HG03565 (cell line): ENCODE measurements around the gene THRB.
"Not testable (repeated sequence)": the region's sequence is repeated elsewhere in the genome, so short reads cannot be mapped to it uniquely, and the experiment has no call there.

ENCODE experiments used
- ATAC-seq: cut with Tn5 transposase; IDR thresholded peaks from one replicate; pipeline ENCODE4 v1.9.1; 2021; ENCODE audit warnings: mild to moderate bottlenecking, moderate library complexity; ENCODE audit not compliant: unreplicated experiment

Gene THRB

DNA sequence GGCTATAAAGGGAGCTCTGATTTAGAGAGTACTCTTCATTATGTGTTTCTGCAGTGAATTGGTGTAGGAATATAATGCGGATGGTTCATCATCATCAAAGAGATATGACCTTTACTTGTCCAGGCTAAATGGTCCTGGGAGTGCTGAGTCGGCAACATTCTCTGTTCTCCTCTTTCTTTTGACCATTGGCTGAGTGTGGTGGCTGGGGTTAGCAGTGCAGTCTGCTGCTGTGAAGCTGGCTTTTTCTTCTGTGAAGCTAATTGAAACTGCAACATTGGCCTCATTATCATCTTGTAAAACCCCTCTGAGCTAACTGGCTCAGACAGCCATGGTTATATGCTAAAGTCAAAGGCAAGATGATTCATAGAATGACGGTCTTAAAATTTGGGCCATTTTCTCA is 83.8 kb downstream of the THRB start:
- ATAC-seq = no peak

DNA sequence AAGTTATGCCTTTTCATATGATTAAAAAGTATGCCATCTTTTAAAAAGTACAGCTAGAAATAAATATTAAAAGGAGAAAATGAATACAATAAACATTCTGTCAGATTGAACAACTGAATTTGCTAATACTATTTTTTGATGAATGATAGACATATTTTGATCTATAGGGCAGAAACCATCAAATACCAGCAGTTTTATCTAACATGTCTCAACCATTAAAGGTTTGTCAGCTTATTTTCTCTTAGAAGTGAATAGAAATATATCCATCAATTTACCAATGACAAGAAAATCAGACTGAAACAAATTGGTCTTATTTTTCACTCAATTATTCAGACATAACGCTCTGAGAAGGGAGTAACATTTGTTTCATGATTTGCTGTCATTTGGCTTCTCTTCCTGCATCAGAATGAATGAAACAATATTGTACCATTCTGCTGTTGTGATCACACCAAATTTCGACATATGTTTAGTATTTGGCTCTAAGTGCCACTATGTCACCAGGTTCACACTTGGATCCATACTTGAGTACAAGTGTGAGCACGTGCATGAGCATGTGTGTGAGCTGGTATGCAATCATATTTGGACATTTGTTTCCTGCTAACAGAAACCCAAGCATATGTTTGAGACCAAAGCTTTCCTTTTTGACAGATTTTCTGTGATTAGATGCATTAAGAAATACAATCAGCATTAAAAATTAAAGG is 86.5 kb downstream of the THRB start:
- ATAC-seq = no peak

- no peak for ATAC-seq
Observed at GRCh38 chr3:24406900-24407299, 87.8 kb downstream of the THRB start.

- ATAC-seq = no peak
Observed at GRCh38 chr3:24405057-24405456, 89.6 kb downstream of the THRB start.

DNA sequence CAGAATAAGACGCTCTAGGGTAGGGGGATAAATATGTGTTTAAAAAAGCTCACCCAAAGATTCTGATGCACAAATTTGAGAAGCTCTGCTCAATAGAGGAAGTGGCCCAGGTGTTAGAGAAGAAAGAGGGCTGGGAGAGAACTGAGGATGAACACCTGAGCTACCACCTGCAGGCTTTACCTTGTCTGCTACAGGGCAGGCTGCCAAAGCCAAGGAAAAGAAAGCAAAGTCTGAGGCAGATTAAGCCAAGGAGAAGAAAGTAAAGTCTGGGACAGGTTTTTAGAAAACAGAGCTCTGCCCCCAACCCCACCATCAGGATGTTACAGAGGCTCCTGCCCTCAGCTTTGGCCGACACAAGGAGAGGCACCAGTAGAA is 92.9 kb downstream of the THRB start:
- no peak for ATAC-seq

- ATAC-seq = no peak
Observed at GRCh38 chr3:24401090-24401810, 93.4 kb downstream of the THRB start.

GRCh38 chr3:24400450-24400849 is 94.2 kb downstream of the THRB start:
- no peak for ATAC-seq

- ATAC-seq = no peak
Observed at GRCh38 chr3:24400015-24400414, 94.6 kb downstream of the THRB start.

GRCh38 chr3:24399614-24400013 is 95.0 kb downstream of the THRB start:
- ATAC-seq = no peak

GRCh38 chr3:24398712-24399111 is 95.9 kb downstream of the THRB start:
- not testable (repeated sequence) for ATAC-seq

GRCh38 chr3:24396338-24396737 is 98.3 kb downstream of the THRB start:
- no peak for ATAC-seq

- no peak for ATAC-seq
Observed at GRCh38 chr3:24394754-24395153, 99.9 kb downstream of the THRB start.

GRCh38 chr3:24393316-24393715 is 101.3 kb downstream of the THRB start:
- ATAC-seq = no peak

DNA sequence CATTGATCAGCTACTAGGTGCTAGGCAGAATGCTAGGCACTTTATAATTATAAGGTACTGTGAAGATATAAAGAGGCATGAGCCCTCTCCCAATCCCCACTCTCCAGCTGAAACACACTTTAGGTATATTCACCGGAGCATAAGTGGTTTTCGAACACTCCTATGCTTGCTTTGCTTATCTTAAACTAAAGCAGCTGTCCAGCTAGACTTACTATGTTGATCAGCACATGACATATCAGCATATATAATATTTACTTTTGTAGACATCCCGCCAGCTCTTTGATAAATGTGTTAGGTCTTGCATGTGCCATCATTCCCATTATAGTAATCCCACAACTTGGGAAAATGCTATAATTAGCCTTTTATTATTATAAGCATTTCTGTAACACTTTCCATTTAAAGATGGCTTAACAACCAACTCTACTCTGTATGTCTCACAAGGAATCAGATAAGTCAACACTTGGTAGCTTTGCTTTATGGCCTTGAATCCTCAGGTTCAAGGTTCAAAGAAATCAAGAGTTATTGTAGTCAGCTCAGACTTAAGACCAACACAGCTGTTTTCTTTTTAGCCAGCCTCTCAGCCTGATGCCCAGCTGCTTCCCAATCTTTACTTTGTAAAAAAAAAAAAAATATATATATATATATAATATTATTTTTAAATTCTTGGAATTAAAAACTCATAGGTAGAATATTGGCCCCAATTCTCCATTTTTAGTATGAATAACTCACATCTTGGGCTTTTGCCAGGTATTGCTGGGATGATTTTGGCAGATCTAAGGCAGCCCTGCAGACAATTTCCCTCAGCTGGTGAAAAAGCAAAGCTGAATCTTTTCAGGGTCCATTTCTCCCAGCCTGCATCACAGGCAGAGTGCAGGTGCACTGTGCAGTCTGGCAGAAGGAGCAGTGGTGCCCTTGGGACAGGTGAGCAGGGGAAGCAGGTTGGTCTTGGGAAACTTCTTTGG is 104.2 kb downstream of the THRB start:
- ATAC-seq = no peak

DNA sequence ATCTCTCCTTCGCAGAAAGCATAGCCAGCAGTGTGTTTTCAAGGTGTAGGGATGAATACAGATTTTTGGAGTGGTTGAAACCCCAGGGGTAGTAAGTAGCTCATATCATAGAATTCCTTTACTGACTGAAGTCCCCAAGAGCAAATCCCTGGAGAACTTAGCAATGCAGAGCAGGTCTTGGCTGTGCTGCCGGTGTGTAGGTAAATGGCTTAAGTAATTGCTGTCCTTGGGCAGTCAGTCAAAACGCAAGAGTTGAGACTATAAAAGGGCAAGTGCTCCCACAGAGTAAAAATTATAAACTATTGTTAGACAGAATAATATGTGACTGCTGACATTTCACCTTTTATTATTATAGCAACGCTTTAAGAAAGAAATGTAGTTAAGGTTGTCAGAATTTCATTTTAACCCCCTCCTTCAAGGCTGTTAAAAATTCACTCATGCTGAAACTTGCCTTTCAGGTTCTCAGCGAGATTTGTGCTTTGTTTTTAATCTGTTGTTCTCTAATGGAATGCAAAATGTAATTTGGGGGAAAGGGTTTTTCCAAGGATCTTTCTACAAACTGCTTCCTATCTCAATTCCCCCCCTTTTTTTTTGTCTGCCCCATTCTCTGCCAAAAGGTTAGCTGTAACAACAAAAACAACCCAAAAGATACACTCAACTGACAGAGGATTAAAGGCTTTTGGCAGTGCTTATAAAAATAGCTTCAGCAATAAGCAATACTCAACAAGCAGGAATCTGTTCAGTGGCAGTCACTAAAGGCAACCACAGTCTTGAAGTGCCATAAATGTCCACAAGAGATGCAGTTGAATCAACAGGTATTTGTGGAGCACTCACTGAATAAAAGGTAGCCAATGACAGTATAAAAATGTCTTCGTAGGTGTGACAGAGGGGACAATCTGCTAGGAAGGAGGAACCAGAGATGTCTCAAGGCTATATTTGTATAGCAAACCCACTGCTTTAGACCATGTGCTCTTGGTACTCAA is 105.3 kb downstream of the THRB start:
- ATAC-seq = no peak

DNA sequence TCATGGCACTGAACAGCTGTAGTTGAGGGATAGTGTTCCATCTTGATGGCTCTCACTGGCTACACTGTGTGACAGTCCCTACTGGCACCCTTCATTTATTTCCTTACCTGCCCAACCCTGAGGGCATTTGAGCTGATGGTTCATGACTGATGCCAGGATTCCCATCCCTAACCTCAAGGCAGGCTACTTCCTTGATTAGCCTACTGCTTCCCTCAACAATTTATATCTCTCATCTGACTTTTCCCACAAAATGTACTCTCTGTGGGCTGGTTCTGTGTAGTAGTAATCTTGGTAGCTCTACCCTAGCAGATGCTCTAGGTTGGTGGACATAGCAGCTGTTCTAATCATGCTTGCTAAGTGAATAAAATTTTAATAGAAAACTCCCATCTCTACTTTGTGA is 106.0 kb downstream of the THRB start:
- no peak for ATAC-seq

- no peak for ATAC-seq
Observed at GRCh38 chr3:24388159-24388558, 106.5 kb downstream of the THRB start.

GRCh38 chr3:24387493-24387892 is 107.2 kb downstream of the THRB start:
- ATAC-seq = no peak

DNA sequence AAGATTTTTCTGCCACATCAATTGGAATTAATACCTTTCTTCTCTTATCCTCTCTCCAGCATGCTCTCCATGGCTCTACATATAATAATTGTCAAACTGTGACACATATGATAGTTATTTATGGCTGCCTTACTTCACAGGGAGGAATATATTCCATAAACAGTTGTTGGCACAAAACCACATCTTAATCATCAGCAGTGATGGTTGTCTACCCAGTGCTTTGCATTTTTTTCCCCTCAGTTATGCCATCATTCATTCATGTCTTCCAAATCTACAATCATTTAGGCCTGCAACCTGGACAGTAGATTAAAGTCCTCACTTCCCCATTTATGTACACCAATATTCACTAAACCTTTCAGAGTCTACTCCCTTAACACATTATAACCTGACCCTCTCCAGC is 107.7 kb downstream of the THRB start:
- ATAC-seq = no peak

GRCh38 chr3:24386458-24386857 is 108.2 kb downstream of the THRB start:
- no peak for ATAC-seq
